Measurements from ENCODE around the gene FKBP7.

GRCh38 chr2:178480227-178481181 lies 2.1 kb upstream of the FKBP7 start, which contains the start of gene PLEKHA3:
- TF ChIP-seq, protein P1, sequence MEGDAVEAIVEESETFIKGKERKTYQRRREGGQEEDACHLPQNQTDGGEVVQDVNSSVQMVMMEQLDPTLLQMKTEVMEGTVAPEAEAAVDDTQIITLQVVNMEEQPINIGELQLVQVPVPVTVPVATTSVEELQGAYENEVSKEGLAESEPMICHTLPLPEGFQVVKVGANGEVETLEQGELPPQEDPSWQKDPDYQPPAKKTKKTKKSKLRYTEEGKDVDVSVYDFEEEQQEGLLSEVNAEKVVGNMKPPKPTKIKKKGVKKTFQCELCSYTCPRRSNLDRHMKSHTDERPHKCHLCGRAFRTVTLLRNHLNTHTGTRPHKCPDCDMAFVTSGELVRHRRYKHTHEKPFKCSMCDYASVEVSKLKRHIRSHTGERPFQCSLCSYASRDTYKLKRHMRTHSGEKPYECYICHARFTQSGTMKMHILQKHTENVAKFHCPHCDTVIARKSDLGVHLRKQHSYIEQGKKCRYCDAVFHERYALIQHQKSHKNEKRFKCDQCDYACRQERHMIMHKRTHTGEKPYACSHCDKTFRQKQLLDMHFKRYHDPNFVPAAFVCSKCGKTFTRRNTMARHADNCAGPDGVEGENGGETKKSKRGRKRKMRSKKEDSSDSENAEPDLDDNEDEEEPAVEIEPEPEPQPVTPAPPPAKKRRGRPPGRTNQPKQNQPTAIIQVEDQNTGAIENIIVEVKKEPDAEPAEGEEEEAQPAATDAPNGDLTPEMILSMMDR (IDR thresholded peaks at IDR 0.05): peak in 1 of 4 experiments; percentile 10
- TF ChIP-seq POLR2AphosphoS5 (IDR thresholded peaks at IDR 0.05) (peak; percentile 83), POLR2A (IDR thresholded peaks at IDR 0.05) (peak; percentile 82 to 85), EP300 (IDR thresholded peaks at IDR 0.05) (no peak)
